B cell (primary cell): Measurements from ENCODE around the gene SLAMF9. TPM values are rescaled to one million over a fixed set of nuclear protein-coding genes. Genes with fewer than 3 reads are reported as not detected.
A peak's percentile ranks its signal among the peaks of the same experiment; 100 is the strongest.

Experiments
- ATAC-seq: fragments of 200-7000 bp; cut with Tn5 transposase; one replicate; pipeline ENCODE4 v1.10.0; 2021; ENCODE audit warnings: low read depth, mild to moderate bottlenecking, moderate number of reproducible peaks, moderate library complexity
- CTCF ChIA-PET: fragments of 350-600 bp; sonication (Branson Sonifier 250); formaldehyde crosslinking; loops from one replicate; lab custom pipeline; 2021; ENCODE audit warnings: antibody characterized with exemption, inconsistent platforms; lab: Charles Lee
- POLR2A ChIA-PET: fragments of 350-600 bp; sonication (Branson Sonifier 250); formaldehyde crosslinking; loops from one replicate; lab custom pipeline; 2021; ENCODE audit warnings: antibody characterized with exemption; lab: Charles Lee
- DNase-seq: peaks from one replicate; pipeline ENCODE4 v3.0.0; 2013
- H2AFZ ChIP-seq: 2 replicates; pipeline ENCODE4 v1.6.1; 2012; ENCODE audit warnings: mild to moderate bottlenecking, low read depth, low read length; ENCODE audit not compliant: insufficient read depth, poor library complexity, severe bottlenecking
- H3K27ac ChIP-seq, 2 donors: 1 replicate in 1 of 2; 2 replicates in 1 of 2; pipeline ENCODE4 v1.5.1; 2012 to 2013; ENCODE audit warnings: low read length in 2 of 2, mild to moderate bottlenecking in 2 of 2, moderate library complexity in 1 of 2
- H3K27me3 ChIP-seq, 4 experiments: fragments of 200-600 bp in 1 of 4; sonication (generic) in 1 of 4; replicated peaks in 1 of 4; 1 replicate in 2 of 4; 2 replicates in 2 of 4; pipeline versions ENCODE4 v1.6.1 to v1.7.0; 2013 to 2016; ENCODE audit warnings: low read length in 3 of 4, mild to moderate bottlenecking in 2 of 4, mixed read lengths in 1 of 4, moderate library complexity in 1 of 4; ENCODE audit not compliant: insufficient read depth in 4 of 4, control insufficient read depth in 3 of 4; ENCODE audit errors: control extremely low read depth in 1 of 4
- H3K36me3 ChIP-seq, 2 experiments: replicated peaks in 1 of 2; 1 replicate in 1 of 2; 2 replicates in 1 of 2; pipeline versions ENCODE4 v1.6.1 to v1.7.1; 2013; ENCODE audit warnings: low read length in 1 of 2; ENCODE audit not compliant: insufficient read depth in 2 of 2, control insufficient read depth in 1 of 2; ENCODE audit errors: control extremely low read depth in 1 of 2, extremely low read depth in 1 of 2
- H3K4me1 ChIP-seq, 2 donors: fragments of 200-600 bp in 1 of 2; sonication (generic) in 1 of 2; 1 replicate in 1 of 2; 2 replicates in 1 of 2; pipeline versions ENCODE4 v1.5.1 to v1.6.1; 2013 to 2017; ENCODE audit warnings: low read length in 2 of 2; ENCODE audit not compliant: control insufficient read depth in 2 of 2, insufficient read depth in 2 of 2
- H3K4me2 ChIP-seq: replicated peaks from 2 replicates; pipeline ENCODE3; 2012; ENCODE audit warnings: mild to moderate bottlenecking, low read depth, low read length; ENCODE audit not compliant: poor library complexity, severe bottlenecking
- H3K4me3 ChIP-seq, 5 experiments: fragments of 200-600 bp in 1 of 5; sonication (generic) in 1 of 5; 1 replicate in 3 of 5; 2 replicates in 2 of 5; pipeline versions ENCODE4 v1.5.1 to v1.7.0; 2011 to 2016; ENCODE audit warnings: low read length in 4 of 5, mild to moderate bottlenecking in 4 of 5, low read depth in 2 of 5, control low read depth in 1 of 5, moderate library complexity in 1 of 5; ENCODE audit not compliant: insufficient read depth in 1 of 5; ENCODE audit errors: control extremely low read depth in 1 of 5, extremely low read depth in 1 of 5
- H3K79me2 ChIP-seq: fragments of 200-600 bp; sonication (generic); one replicate; pipeline ENCODE4 v1.6.0; 2016; ENCODE audit warnings: low read length; ENCODE audit not compliant: control insufficient read depth, insufficient read depth
- H3K9ac ChIP-seq: fragments of 200-600 bp; sonication (generic); 2 replicates; pipeline ENCODE4 v1.6.1; 2017; ENCODE audit warnings: mild to moderate bottlenecking, low read length, moderate library complexity
- H3K9me3 ChIP-seq, 3 donors: one replicate each; pipeline versions ENCODE4 v1.6.1 to v1.7.1; 2013; ENCODE audit warnings: low read length in 2 of 3; ENCODE audit not compliant: control insufficient read depth in 2 of 3, insufficient read depth in 1 of 3; ENCODE audit errors: control extremely low read depth in 1 of 3
- H4K20me1 ChIP-seq: 2 replicates; pipeline ENCODE4 v1.6.0; 2012; ENCODE audit warnings: mild to moderate bottlenecking, low read length; ENCODE audit not compliant: insufficient read depth, control insufficient read depth, poor library complexity, severe bottlenecking
- H3K27ac Mint-ChIP-seq: one replicate; pipeline ENCODE4 v1.8.0; 2021; ENCODE audit warnings: mixed read lengths
- H3K27me3 Mint-ChIP-seq: one replicate; pipeline ENCODE4 v1.8.0; 2021; ENCODE audit warnings: mixed read lengths
- H3K4me1 Mint-ChIP-seq: one replicate; pipeline ENCODE4 v1.8.0; 2021; ENCODE audit warnings: mixed read lengths
- H3K4me3 Mint-ChIP-seq: one replicate; pipeline ENCODE4 v1.8.0; 2021; ENCODE audit warnings: mixed read lengths
- H3K9me3 Mint-ChIP-seq: one replicate; pipeline ENCODE4 v1.8.0; 2022; ENCODE audit warnings: mixed read lengths; ENCODE audit not compliant: insufficient read depth
- EZH2 ChIP-seq: IDR thresholded peaks from 2 replicates; pipeline ENCODE4 v1.6.1; 2012; ENCODE audit warnings: borderline replicate concordance, low read depth, mild to moderate bottlenecking, moderate library complexity, low read length; ENCODE audit not compliant: insufficient read depth, poor library complexity, severe bottlenecking
- WGBS: methylation state at CpG from one replicate; pipeline ENCODE4 v1.1.5; 2013; ENCODE audit warnings: missing lambda C conversion rate; ENCODE audit not compliant: insufficient coverage; 5-methylcytosine and 5-hydroxymethylcytosine counted together
- intact Hi-C: fragments of 100-400 bp; cut with micrococcal nuclease; formaldehyde crosslinking; loops from one replicate; pipeline ENCODE4 v1.10.0; 2022
- polyA plus RNA-seq: library from polyadenylated mRNA; depleted of rRNA; stranded (reverse); fragments of >200 nt; gene quantifications from 2 replicates; pipeline ENCODE4 v1.2.3, GENCODE V29; 2012
- total RNA-seq, 2 donors: library from RNA; stranded (reverse); fragments of 120-200 nt in 1 of 2; gene quantifications; 1 replicate in 1 of 2; 2 replicates in 1 of 2; pipeline versions ENCODE4 v1.2.3 to v1.2.4, GENCODE V29; 2013 to 2022
- TF ChIP-seq, protein P1 (sequence below): fragments of 200-600 bp; IDR thresholded peaks from one replicate; pipeline ENCODE4 v1.8.0; 2022; ENCODE audit warnings: antibody characterized with exemption, mild to moderate bottlenecking

SLAMF9 gene
- total and polyA plus RNA-seq, 2 donors (not counting 1 experiment from before 2014, with no cell fraction given): not detected

DNA sequence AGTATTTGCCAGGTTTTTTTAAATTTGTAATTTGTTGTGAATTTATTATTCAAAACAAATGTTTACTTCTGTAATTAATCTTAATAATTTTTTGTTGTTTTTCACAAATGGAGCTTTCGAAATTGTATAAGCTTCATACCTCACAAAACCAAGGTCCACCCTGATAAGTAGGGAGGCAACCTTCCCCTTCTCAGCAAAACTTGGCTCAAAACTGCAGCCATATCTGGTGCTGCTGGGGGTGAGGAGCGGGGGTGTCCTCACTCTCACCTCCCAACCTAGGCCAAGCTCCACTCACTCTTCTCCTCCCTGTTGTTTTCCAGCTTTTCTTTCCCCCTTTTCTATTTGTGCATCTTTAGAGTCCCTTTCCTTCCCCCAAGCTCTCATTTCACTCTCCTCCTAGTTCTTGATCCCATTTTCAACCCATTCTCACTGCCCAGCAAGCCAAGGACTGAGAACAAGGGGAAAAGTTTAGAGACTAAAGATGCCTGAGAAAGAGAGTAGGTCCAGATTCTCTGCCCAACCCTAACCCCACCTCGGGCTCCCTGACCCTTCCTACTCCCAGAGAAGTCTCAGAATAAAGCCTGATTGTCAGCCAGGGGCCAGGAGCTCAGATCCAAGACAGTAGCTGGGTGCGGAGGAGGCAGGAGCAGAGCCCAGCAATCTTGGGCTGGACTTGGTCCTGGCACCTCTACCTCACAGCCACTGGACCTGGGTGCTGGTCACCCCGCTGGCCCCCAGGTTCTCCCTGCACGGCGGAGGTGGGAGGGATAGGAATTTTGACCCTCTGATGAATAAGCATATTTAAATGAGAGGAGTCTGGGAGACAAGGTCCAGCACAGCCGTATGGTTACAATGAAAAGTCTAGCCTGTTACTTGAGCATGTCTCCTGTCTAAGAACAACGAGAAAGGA is 45.8 kb downstream of the SLAMF9 start:
- Histone ChIP-seq H3K27me3 (no peaks in the 10 kb centered on the region), H3K9ac (no peak overlapping the region), H3K79me2 (peaks cover 4% of the 10 kb centered on the region), H3K4me3 (no peak overlapping the region), H2AFZ (no peak overlapping the region), H4K20me1 (no peaks in the 10 kb centered on the region), H3K4me2 (no peak overlapping the region), H3K36me3 (no peaks in the 10 kb centered on the region), H3K9me3 (no peaks in the 10 kb centered on the region), H3K27ac (no peak overlapping the region), H3K4me1 (peaks cover 31 to 34% of the 10 kb centered on the region in 2 donors)
- Mint-ChIP-seq H3K9me3 (no peaks in the 10 kb centered on the region), H3K4me3 (no peak overlapping the region), H3K4me1 (peaks cover 32% of the 10 kb centered on the region), H3K27ac (peak overlapping the region; percentile 11), H3K27me3 (no peaks in the 10 kb centered on the region)
- no peak for ATAC-seq
- ChIA-PET POLR2A (no interaction called here), CTCF (interaction anchor here (1.2 to 1.8 kb wide), 3 partner anchors 13 to 109 kb away, joined by 3 to 7 read pairs (median 4); no protein-coding TSS in a partner anchor)
- 93% methylated on average over 6 of the region's 9 CpGs for WGBS
- DNase-seq: peak; percentile 17
- TF ChIP-seq, protein P1, sequence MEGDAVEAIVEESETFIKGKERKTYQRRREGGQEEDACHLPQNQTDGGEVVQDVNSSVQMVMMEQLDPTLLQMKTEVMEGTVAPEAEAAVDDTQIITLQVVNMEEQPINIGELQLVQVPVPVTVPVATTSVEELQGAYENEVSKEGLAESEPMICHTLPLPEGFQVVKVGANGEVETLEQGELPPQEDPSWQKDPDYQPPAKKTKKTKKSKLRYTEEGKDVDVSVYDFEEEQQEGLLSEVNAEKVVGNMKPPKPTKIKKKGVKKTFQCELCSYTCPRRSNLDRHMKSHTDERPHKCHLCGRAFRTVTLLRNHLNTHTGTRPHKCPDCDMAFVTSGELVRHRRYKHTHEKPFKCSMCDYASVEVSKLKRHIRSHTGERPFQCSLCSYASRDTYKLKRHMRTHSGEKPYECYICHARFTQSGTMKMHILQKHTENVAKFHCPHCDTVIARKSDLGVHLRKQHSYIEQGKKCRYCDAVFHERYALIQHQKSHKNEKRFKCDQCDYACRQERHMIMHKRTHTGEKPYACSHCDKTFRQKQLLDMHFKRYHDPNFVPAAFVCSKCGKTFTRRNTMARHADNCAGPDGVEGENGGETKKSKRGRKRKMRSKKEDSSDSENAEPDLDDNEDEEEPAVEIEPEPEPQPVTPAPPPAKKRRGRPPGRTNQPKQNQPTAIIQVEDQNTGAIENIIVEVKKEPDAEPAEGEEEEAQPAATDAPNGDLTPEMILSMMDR: no peak
- TF ChIP-seq EZH2: no peak
- intact Hi-C loops: no loop called here

GRCh38 chr1:159906960-159907359 is 47.1 kb downstream of the SLAMF9 start:
- ATAC-seq: no peak
- Histone ChIP-seq H3K4me3 (no peak overlapping the region), H3K27ac (no peak overlapping the region), H2AFZ (no peak overlapping the region), H3K27me3 (no peaks in the 10 kb centered on the region), H4K20me1 (no peaks in the 10 kb centered on the region), H3K36me3 (no peaks in the 10 kb centered on the region), H3K4me1 (peaks cover 24 to 27% of the 10 kb centered on the region in 2 donors), H3K9ac (no peak overlapping the region), H3K4me2 (no peak overlapping the region), H3K79me2 (peaks cover 4% of the 10 kb centered on the region), H3K9me3 (no peaks in the 10 kb centered on the region)
- ChIA-PET CTCF (interaction anchor here (0.8 to 5.1 kb wide), 5 partner anchors 11 to 99 kb away, joined by 3 to 19 read pairs (median 3); no protein-coding TSS in a partner anchor), POLR2A (no interaction called here)
- no peak overlapping the region for H3K27ac Mint-ChIP-seq
- no peaks in the 10 kb centered on the region for H3K27me3 Mint-ChIP-seq
- DNase-seq: no peak
- intact Hi-C loops: no loop called here
- no peak overlapping the region for H3K4me3 Mint-ChIP-seq
- peaks cover 22% of the 10 kb centered on the region for H3K4me1 Mint-ChIP-seq
- no peaks in the 10 kb centered on the region for H3K9me3 Mint-ChIP-seq
- WGBS: no CpG with 5 or more reads among the region's 1 CpG
- TF ChIP-seq, protein P1: no peak
- no peak for TF ChIP-seq EZH2
